ENCODE measurements around the gene OGT. TPM values are rescaled to one million over a fixed set of nuclear protein-coding genes. Genes with fewer than 3 reads are reported as not detected.

The OGT gene
- polyA plus RNA-seq, 3 donors: 11.7 to 310 (median 14.0) TPM

- peaks cover 36 to 47% of the 10 kb centered on the region in 2 donors for H3K36me3 Mint-ChIP-seq
These were observed 14.0 kb downstream of the OGT start for GRCh38 chrX:71546879-71547278.

GRCh38 chrX:71547339-71547738 is 14.4 kb downstream of the OGT start:
- peaks cover 24% of the 10 kb centered on the region for H3K4me1 Mint-ChIP-seq
- no peak overlapping the region for H3K9ac ChIP-seq (ENCODE audit: insufficient read depth, low read length, poor library complexity, severe bottlenecking)
- H3K27ac Mint-ChIP-seq: peak overlapping the region in 1 of 7 donors; percentile 21
- intact Hi-C loops (cut with micrococcal nuclease): loop anchor here in 1 of 2 donors (10.0 kb wide), 1 partner anchor 53 kb away; no protein-coding TSS in a partner anchor
- H3K9me3 Mint-ChIP-seq: peaks cover 0 to 2% (median 0%) of the 10 kb centered on the region in 7 donors
- H3K4me1 ChIP-seq (ENCODE audit: control insufficient read depth in 1 of 2, insufficient read depth in 2 of 2, low read length in 2 of 2): peaks cover 24 to 25% of the 10 kb centered on the region in 2 donors
- peaks cover 87% of the 10 kb centered on the region for H4K20me1 ChIP-seq (ENCODE audit: insufficient read depth, low read length)
- H3K27ac ChIP-seq (ENCODE audit: low read depth in 1 of 2, low read length in 2 of 2): peak overlapping the region in 1 of 2 donors; percentile 31
- no peak overlapping the region for H3K4me2 ChIP-seq (replicated peaks; ENCODE audit: extremely low read depth, low read length, poor library complexity, severe bottlenecking)
- no peak overlapping the region for H3K4me3 Mint-ChIP-seq
- H3K36me3 ChIP-seq (replicated peaks in 1 of 2; ENCODE audit: control insufficient read depth in 1 of 2, insufficient read depth in 2 of 2, low read length in 2 of 2): peaks cover 47 to 65% of the 10 kb centered on the region in 2 donors
- no CpG with 5 or more reads among the region's 7 CpGs for WGBS (ENCODE audit: insufficient coverage)
- peaks cover 79% of the 10 kb centered on the region for H3K79me2 ChIP-seq (ENCODE audit: insufficient read depth, low read length)
- peaks cover 36 to 52% of the 10 kb centered on the region in 2 donors for H3K36me3 Mint-ChIP-seq
- no peak overlapping the region for H3K4me3 ChIP-seq (replicated peaks in 1 of 3; ENCODE audit: low read depth in 2 of 3, low read length in 3 of 3)
- no peak for TF ChIP-seq CTCF (IDR thresholded peaks at IDR 0.05)
- no peaks in the 10 kb centered on the region for H3K27me3 ChIP-seq (ENCODE audit: control insufficient read depth in 2 of 2, insufficient read depth in 2 of 2, low read length in 2 of 2)
- H2AFZ ChIP-seq (ENCODE audit: insufficient read depth, low read depth, low read length, poor library complexity, severe bottlenecking): no peak overlapping the region
- DNase-seq: no peak
- peaks cover 0 to 4% (median 0%) of the 10 kb centered on the region in 3 donors for H3K27me3 Mint-ChIP-seq (ENCODE audit: low read depth in 3 of 3)
- no peaks in the 10 kb centered on the region for H3K9me3 ChIP-seq (replicated peaks in 1 of 2; ENCODE audit: control insufficient read depth in 1 of 2, insufficient read depth in 1 of 2, low read length in 2 of 2)

More at GRCh38 chrX:71546879-71547278, 14.0 kb downstream of the OGT start:
- Histone ChIP-seq H2AFZ (ENCODE audit: insufficient read depth, low read depth, low read length, poor library complexity, severe bottlenecking) (no peak overlapping the region), H3K27me3 (ENCODE audit: control insufficient read depth in 2 of 2, insufficient read depth in 2 of 2, low read length in 2 of 2) (no peaks in the 10 kb centered on the region), H3K9me3 (replicated peaks in 1 of 2; ENCODE audit: control insufficient read depth in 1 of 2, insufficient read depth in 1 of 2, low read length in 2 of 2) (no peaks in the 10 kb centered on the region), H3K4me1 (ENCODE audit: control insufficient read depth in 1 of 2, insufficient read depth in 2 of 2, low read length in 2 of 2) (peaks cover 28 to 30% of the 10 kb centered on the region in 2 donors), H4K20me1 (ENCODE audit: insufficient read depth, low read length) (peaks cover 87% of the 10 kb centered on the region), H3K79me2 (ENCODE audit: insufficient read depth, low read length) (peaks cover 79% of the 10 kb centered on the region), H3K36me3 (replicated peaks in 1 of 2; ENCODE audit: control insufficient read depth in 1 of 2, insufficient read depth in 2 of 2, low read length in 2 of 2) (peaks cover 43 to 60% of the 10 kb centered on the region in 2 donors), H3K9ac (ENCODE audit: insufficient read depth, low read length, poor library complexity, severe bottlenecking) (no peak overlapping the region), H3K4me2 (replicated peaks; ENCODE audit: extremely low read depth, low read length, poor library complexity, severe bottlenecking) (no peak overlapping the region), H3K4me3 (replicated peaks in 1 of 3; ENCODE audit: low read depth in 2 of 3, low read length in 3 of 3) (no peak overlapping the region), H3K27ac (ENCODE audit: low read depth in 1 of 2, low read length in 2 of 2) (peak overlapping the region in 1 of 2 donors; percentile 31)
- H3K4me1 Mint-ChIP-seq: peaks cover 28% of the 10 kb centered on the region
- no peak for TF ChIP-seq CTCF (IDR thresholded peaks at IDR 0.05)
- intact Hi-C loops (cut with micrococcal nuclease): loop anchor here in 1 of 2 donors (10.0 kb wide), 1 partner anchor 52 kb away; no protein-coding TSS in a partner anchor
- no CpG with 5 or more reads among the region's 13 CpGs for WGBS (ENCODE audit: insufficient coverage)
- DNase-seq: peak in 2 of 3 donors; percentile 11 to 18
- H3K27ac Mint-ChIP-seq: peak overlapping the region in 2 of 7 donors; percentile 21 to 66
- H3K4me3 Mint-ChIP-seq: no peak overlapping the region
- H3K9me3 Mint-ChIP-seq: peaks cover 0 to 2% (median 0%) of the 10 kb centered on the region in 7 donors
- peaks cover 0 to 4% (median 0%) of the 10 kb centered on the region in 3 donors for H3K27me3 Mint-ChIP-seq (ENCODE audit: low read depth in 3 of 3)
